Endothelial cell of umbilical vein (primary cell): ENCODE data around the gene ARHGEF12. TPM values are rescaled to one million over a fixed set of nuclear protein-coding genes. Genes with fewer than 3 reads are reported as not detected.

ENCODE experiments used
- BruUV-seq: library from RNA; stranded (reverse); fragments of 400-500 nt; replicated peaks from 2 replicates; lab custom pipeline; 2021; lab: Mats Ljungman, UMichigan
- CTCF ChIA-PET: fragments of 300-600, 350-600 bp; sonication (Branson Sonifier 250); formaldehyde crosslinking; loops from one replicate; lab custom pipeline; 2021; ENCODE audit warnings: antibody characterized with exemption, inconsistent platforms; lab: Charles Lee
- POLR2A ChIA-PET: fragments of 300-600, 350-600 bp; sonication (Branson Sonifier 250); formaldehyde crosslinking; loops from one replicate; lab custom pipeline; 2021; ENCODE audit warnings: antibody characterized with exemption, inconsistent platforms; lab: Charles Lee
- DNase-seq: peaks from one replicate; pipeline ENCODE4 v3.0.0-alpha.2; 2011; ENCODE audit warnings: low read depth, low spot score
- FAIRE-seq: peaks from 2 replicates; lab custom pipeline; 2011; peaks lifted over from hg19 to GRCh38; lab: Jason Lieb, UNC
- H2AFZ ChIP-seq: 2 replicates; pipeline ENCODE4 v1.6.0; 2012; ENCODE audit warnings: low read depth, low read length, control low read depth, inconsistent platforms
- H3K27ac ChIP-seq: 2 replicates; pipeline ENCODE4 v1.5.1; 2011; ENCODE audit warnings: low read depth, mild to moderate bottlenecking, control low read depth, low read length, moderate library complexity; ENCODE audit not compliant: insufficient read depth
- H3K27me3 ChIP-seq, 2 experiments: 2 replicates each; pipeline versions ENCODE4 v1.6.0 to v1.6.1; 2011; ENCODE audit warnings: low read length in 2 of 2, mixed read lengths in 1 of 2; ENCODE audit not compliant: control insufficient read depth in 2 of 2, insufficient read depth in 2 of 2
- H3K36me3 ChIP-seq, 2 experiments: 2 replicates in 1 of 2; 3 replicates in 1 of 2; pipeline ENCODE4 v1.5.1; 2011; ENCODE audit warnings: low read length in 2 of 2, mild to moderate bottlenecking in 1 of 2, moderate library complexity in 1 of 2; ENCODE audit not compliant: control insufficient read depth in 2 of 2, insufficient read depth in 2 of 2; ENCODE audit errors: extremely low read depth in 1 of 2
- H3K4me1 ChIP-seq: 3 replicates; pipeline ENCODE4 v1.5.1; 2011; ENCODE audit warnings: mild to moderate bottlenecking, low read length; ENCODE audit not compliant: control insufficient read depth, insufficient read depth; ENCODE audit errors: extremely low read depth
- H3K4me2 ChIP-seq: 2 replicates; pipeline ENCODE4 v1.6.1; 2011; ENCODE audit warnings: low read length, control low read depth, mixed read lengths; ENCODE audit not compliant: insufficient read depth
- H3K4me3 ChIP-seq, 3 experiments: fragments of 200-600 bp in 1 of 3; sonication (generic), shearing (Covaris generic) in 1 of 3; replicated peaks in 1 of 3; 2 replicates each; pipeline ENCODE4 v1.5.1; 2011 to 2016; ENCODE audit warnings: control low read depth in 3 of 3, low read length in 3 of 3, mild to moderate bottlenecking in 2 of 3, inconsistent platforms in 1 of 3, low read depth in 1 of 3, moderate library complexity in 1 of 3; ENCODE audit not compliant: insufficient read depth in 1 of 3
- H3K79me2 ChIP-seq: 2 replicates; pipeline ENCODE4 v1.6.0; 2012; ENCODE audit warnings: low read length, inconsistent platforms; ENCODE audit not compliant: control insufficient read depth, insufficient read depth
- H3K9ac ChIP-seq: replicated peaks from 2 replicates; pipeline ENCODE3; 2011; ENCODE audit warnings: low read length, control low read depth; ENCODE audit not compliant: insufficient read depth; ENCODE audit errors: extremely low read depth
- H3K9me1 ChIP-seq: replicated peaks from 3 replicates; pipeline ENCODE4 v1.6.0; 2011; ENCODE audit warnings: mild to moderate bottlenecking, low read length; ENCODE audit not compliant: control insufficient read depth, insufficient read depth; ENCODE audit errors: extremely low read depth
- H3K9me3 ChIP-seq: replicated peaks from 2 replicates; pipeline ENCODE4 v1.5.1; 2012; ENCODE audit warnings: low read length, inconsistent platforms; ENCODE audit not compliant: control insufficient read depth, insufficient read depth
- H4K20me1 ChIP-seq: replicated peaks from 2 replicates; pipeline ENCODE3; 2011; ENCODE audit warnings: mild to moderate bottlenecking, low read length; ENCODE audit not compliant: control insufficient read depth, insufficient read depth; ENCODE audit errors: extremely low read depth
- CTCF ChIP-seq, 2 donors: IDR thresholded peaks; 1 replicate in 1 of 2; 2 replicates in 1 of 2; pipeline ENCODE4 v1.5.1; 2011; ENCODE audit warnings: low read length in 2 of 2, mild to moderate bottlenecking in 2 of 2, moderate library complexity in 2 of 2, control low read depth in 1 of 2, inconsistent platforms in 1 of 2, low read depth in 1 of 2; ENCODE audit not compliant: insufficient read depth in 1 of 2; ENCODE audit errors: extremely low read depth in 1 of 2
- FOS ChIP-seq: IDR thresholded peaks from 2 replicates; pipeline ENCODE4 v1.6.1; 2011; ENCODE audit warnings: mild to moderate bottlenecking, low read length, moderate library complexity, borderline replicate concordance; ENCODE audit not compliant: insufficient read depth
- POLR2A ChIP-seq: IDR thresholded peaks from 2 replicates; pipeline ENCODE4 v1.6.1; 2012; ENCODE audit warnings: low read depth, mild to moderate bottlenecking, control low read depth, low read length
- POLR2AphosphoS5 ChIP-seq: IDR thresholded peaks from 2 replicates; pipeline ENCODE4 v1.6.1; 2012; ENCODE audit warnings: low read depth, mild to moderate bottlenecking, control low read depth, low read length, moderate library complexity; ENCODE audit not compliant: insufficient read depth
- dilution Hi-C: fragments of 300-500 bp; cut with MboI; formaldehyde crosslinking; loops from one replicate; pipeline ENCODE4 v1.15.0; 2019; ENCODE audit warnings: low sequenced_read_pairs; ENCODE audit not compliant: extremely low pct_ligation_motif_present
- intact Hi-C: fragments of 100-400 bp; cut with micrococcal nuclease; formaldehyde crosslinking; loops from one replicate; pipeline ENCODE4 v1.10.0; 2022
- polyA plus RNA-seq, 4 experiments: library from polyadenylated mRNA; depleted of rRNA in 3 of 4; stranded (reverse) in 3 of 4; unstranded in 1 of 4; fragments of >200 nt; gene quantifications; 2 replicates each; pipeline versions ENCODE4 v1.2.1 to v1.2.3, GENCODE V29; 2011 to 2012; ENCODE audit warnings: missing spikeins in 1 of 4
- total RNA-seq: library from RNA; stranded (reverse); gene quantifications from 2 replicates; pipeline ENCODE4 v1.2.3, GENCODE V29; 2021

ARHGEF12 gene
- total and polyA plus RNA-seq, 2 donors (not counting 3 experiments of a cell fraction or from before 2014, with no cell fraction given): 20.9 to 125 TPM

- intact Hi-C loops: no loop called here
- DNase-seq (no peak), FAIRE-seq (no peak)
- BruUV-seq: no TSS peak
- H3K4me1 ChIP-seq: peaks cover 4% of the 10 kb centered on the region
- TF ChIP-seq POLR2AphosphoS5: no peak
- no peak for TF ChIP-seq POLR2A
- no peak for TF ChIP-seq FOS
- TF ChIP-seq CTCF (IDR thresholded peaks at IDR 0.05; ENCODE audit: extremely low read depth in 1 of 2, insufficient read depth in 1 of 2, low read depth in 1 of 2, low read length in 2 of 2): no peak
- no peaks in the 10 kb centered on the region for H3K9me3 ChIP-seq
- no peaks in the 10 kb centered on the region for H3K9me1 ChIP-seq
- H3K4me2 ChIP-seq: no peak overlapping the region
- H3K4me3 ChIP-seq: no peak overlapping the region
- no peak overlapping the region for H3K27ac ChIP-seq
- H2AFZ ChIP-seq: no peak overlapping the region
- no peaks in the 10 kb centered on the region for H4K20me1 ChIP-seq
- CTCF ChIA-PET: interaction anchor here (0.7 to 2.7 kb wide), 5 partner anchors 24 to 436 kb away, joined by 3 to 10 read pairs (median 4); no protein-coding TSS in a partner anchor
- dilution Hi-C loops: no loop called here
- no peak overlapping the region for H3K9ac ChIP-seq
- H3K27me3 ChIP-seq: no peaks in the 10 kb centered on the region
- H3K79me2 ChIP-seq: no peaks in the 10 kb centered on the region
- POLR2A ChIA-PET: no interaction called here
- no peaks in the 10 kb centered on the region for H3K36me3 ChIP-seq
These were observed 180.5 kb downstream of the ARHGEF12 start for GRCh38 chr11:120516461-120517389.
